Stimulated activated CD4-positive, alpha-beta T cell treated with anti-CD3 and anti-CD28 coated beads, TNF-alpha, amount 100 ng/mL, for 1 hour (primary cell): ENCODE results near the gene SLCO1A2.

ENCODE experiments used
- DNase-seq, 3 donors: peaks; one replicate each; pipeline ENCODE4 v3.0.0-alpha.2; 2020; ENCODE audit warnings: low read depth in 3 of 3, low spot score in 1 of 3

Gene SLCO1A2

GRCh38 chr12:21330682-21331253, 3.9 kb downstream of the SLCO1A2 start:
- DNase-seq = no peak

- DNase-seq = no peak
These were observed 6.1 kb downstream of the SLCO1A2 start for GRCh38 chr12:21328578-21328977.

- DNase-seq = no peak
These were observed 10.2 kb downstream of the SLCO1A2 start for GRCh38 chr12:21324551-21324950.

GRCh38 chr12:21323736-21324135, 11.0 kb downstream of the SLCO1A2 start:
- DNase-seq = no peak

- DNase-seq = no peak
These were observed 25.9 kb downstream of the SLCO1A2 start for GRCh38 chr12:21308785-21309184.

GRCh38 chr12:21305661-21306060, 29.1 kb downstream of the SLCO1A2 start:
- no peak for DNase-seq

- no peak for DNase-seq
These were observed 34.1 kb downstream of the SLCO1A2 start for GRCh38 chr12:21300632-21301031.

GRCh38 chr12:21296751-21297406, 37.8 kb downstream of the SLCO1A2 start:
- DNase-seq = no peak

GRCh38 chr12:21296348-21296747, 38.4 kb downstream of the SLCO1A2 start:
- DNase-seq = no peak

GRCh38 chr12:21294176-21294575, 40.5 kb downstream of the SLCO1A2 start:
- DNase-seq = no peak

GRCh38 chr12:21292111-21292510, 42.6 kb downstream of the SLCO1A2 start:
- no peak for DNase-seq

GRCh38 chr12:21289698-21290097, 45.0 kb downstream of the SLCO1A2 start:
- no peak for DNase-seq

- no peak for DNase-seq
These were observed 57.9 kb downstream of the SLCO1A2 start for GRCh38 chr12:21276826-21277225.

- DNase-seq = no peak
These were observed 68.8 kb downstream of the SLCO1A2 start for GRCh38 chr12:21265932-21266331.

GRCh38 chr12:21264232-21264631, 70.5 kb downstream of the SLCO1A2 start:
- no peak for DNase-seq

- no peak for DNase-seq
These were observed 77.5 kb downstream of the SLCO1A2 start for GRCh38 chr12:21257172-21257571.

GRCh38 chr12:21252070-21252469, 82.6 kb downstream of the SLCO1A2 start:
- DNase-seq = no peak

GRCh38 chr12:21248679-21249078, 86.0 kb downstream of the SLCO1A2 start:
- DNase-seq = no peak

GRCh38 chr12:21239866-21240265, 94.9 kb downstream of the SLCO1A2 start:
- DNase-seq = no peak

GRCh38 chr12:21234395-21234794, 100.3 kb downstream of the SLCO1A2 start:
- DNase-seq = no peak

- DNase-seq = no peak
These were observed 110.8 kb downstream of the SLCO1A2 start for GRCh38 chr12:21223930-21224329.

GRCh38 chr12:21221778-21222177, 112.9 kb downstream of the SLCO1A2 start:
- no peak for DNase-seq

- no peak for DNase-seq
These were observed 113.6 kb downstream of the SLCO1A2 start for GRCh38 chr12:21221072-21221471.
